Fibroblast of skin of right biceps (primary cell): ENCODE measurements around the gene CD36.

Experiments used
- DNase-seq: peaks from one replicate; pipeline ENCODE4 v3.0.0-alpha.2; 2013

CD36 gene

DNA sequence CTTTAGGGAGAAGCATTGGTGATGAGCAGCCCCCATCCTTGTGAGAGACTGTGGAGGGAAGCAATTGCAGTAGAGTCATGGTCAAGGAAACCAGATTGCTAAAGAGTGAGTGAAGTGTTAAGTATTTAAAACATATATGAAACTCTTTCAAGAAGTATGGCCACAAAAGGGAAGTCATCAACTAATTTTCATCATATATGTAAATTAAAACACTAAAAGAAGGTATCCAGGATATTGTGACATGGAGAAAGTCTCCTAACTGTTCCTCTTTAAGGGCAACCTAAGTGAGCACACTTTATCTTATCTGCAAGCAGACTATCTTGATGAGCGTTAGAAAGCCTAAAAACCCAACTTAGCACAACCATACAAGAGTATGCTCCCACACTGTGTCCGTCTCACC is 69.7 kb downstream of the CD36 start:
- no peak for DNase-seq

DNA sequence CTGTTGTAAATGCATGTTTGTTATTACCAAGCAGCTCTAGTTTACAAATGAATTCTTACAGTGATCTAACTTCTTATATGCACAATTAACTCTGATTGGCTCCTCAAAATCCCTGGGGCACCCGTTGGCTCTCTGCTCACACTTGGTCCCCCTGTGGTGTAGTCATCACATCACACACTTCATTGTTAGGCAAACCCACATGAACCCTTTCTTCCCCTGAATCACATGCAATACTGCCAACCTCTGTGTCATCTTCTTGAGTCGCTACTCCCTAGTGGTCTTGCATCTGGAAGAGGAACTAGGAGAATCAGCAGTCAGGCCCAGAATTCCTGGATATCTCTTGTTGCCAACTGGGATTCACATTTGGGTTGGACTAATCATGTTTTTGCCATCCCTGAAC is 73.1 kb downstream of the CD36 start:
- peak; percentile 69 for DNase-seq

DNA sequence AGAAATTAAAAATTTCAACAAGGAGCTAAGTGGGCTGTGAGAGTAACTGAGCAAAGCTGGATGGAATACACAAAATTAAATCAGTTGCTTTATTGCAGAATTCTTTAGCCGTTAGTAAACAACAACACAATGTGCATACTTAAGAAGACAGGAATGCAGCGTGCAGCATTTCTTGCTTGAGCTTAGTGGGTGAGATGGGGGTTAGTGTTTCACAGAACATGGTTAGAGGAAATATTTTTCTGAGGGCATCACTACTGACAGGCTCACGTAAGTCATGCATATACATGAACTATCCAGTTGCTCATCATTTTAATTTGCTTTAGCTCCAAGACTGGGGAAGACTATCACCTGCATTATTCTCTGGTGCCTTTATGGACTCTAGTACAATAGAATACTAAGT is 80.8 kb downstream of the CD36 start:
- peak; percentile 85 for DNase-seq

DNA sequence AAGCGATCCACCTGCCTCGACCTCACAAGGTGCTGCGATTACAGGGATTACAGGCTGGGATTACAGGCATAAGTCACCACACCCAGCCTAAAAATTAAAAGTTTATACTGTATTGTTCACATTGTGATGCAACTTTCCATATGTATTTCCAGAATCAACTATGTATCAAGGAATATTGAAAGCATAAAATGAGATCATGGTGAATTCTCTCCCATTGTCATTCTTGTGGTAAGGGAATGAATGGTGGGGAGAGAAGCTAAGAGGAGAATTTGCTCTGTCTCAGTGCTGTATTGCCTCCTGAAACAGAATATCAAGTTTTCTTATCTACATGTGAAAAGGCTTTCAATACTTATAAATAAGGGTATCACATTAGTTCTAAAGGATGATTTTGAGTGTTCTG is 81.7 kb downstream of the CD36 start:
- peak; percentile 39 for DNase-seq

DNA sequence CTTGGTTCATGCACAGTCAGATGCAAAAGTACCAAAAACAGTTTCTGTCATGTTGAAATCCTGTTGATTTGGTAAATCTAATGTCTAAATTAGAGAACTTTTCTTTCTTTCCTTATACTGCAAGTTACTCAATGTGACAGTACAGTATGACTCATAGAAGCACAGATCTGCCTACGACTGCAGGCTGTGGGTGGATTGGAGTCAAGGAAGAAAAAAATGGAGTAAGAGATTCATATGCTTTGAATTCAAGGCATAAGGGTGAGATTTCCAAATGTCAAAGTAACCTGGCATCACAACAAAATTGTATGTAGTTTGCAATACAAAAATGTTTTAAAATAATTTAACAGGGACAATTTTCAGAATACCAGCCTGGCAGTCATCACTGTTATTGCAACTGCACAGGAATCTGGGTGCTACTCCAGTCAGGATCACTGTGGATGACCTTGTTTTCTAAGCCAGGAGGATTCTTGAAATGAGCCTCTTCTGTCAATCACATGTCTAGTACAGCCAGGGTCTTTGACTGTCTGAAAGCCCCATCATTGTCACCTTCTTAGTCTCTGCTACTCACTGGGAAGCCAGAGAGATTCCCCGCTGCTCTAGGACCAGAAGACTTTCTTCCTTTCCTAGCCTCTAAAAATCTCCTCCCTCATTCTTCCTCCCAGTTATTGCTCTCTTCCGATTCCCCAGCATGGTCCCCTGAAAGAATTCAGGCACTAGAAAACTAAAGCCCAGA is 83.6 kb downstream of the CD36 start:
- peak; percentile 88 for DNase-seq

DNA sequence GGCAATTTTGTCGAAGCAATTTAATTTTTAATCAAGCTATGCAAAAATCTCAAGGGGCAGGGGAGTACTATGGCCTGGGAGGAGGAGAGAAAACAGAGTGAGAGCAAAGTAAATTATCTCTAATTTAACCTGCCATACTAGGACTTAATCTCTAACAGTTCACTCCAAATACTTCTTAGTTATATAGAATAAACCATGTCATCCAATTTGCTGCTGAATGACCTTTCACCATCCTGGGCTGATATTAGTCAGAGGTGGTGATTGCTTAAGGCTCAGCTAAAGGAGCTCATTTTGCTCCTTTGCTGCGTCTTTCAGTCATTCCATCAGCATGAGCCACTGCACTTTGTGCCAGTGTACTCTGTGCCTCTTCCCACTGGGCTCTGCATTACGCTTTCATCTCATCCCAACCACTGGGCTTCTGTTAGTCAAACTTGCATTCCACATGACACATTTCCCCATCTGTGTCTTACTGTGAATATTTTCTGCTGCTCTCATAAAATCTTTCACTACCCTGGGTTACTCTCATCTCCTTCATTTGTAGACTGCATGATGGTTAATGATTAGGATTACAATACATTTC is 84.3 kb downstream of the CD36 start:
- peak; percentile 100 for DNase-seq

DNA sequence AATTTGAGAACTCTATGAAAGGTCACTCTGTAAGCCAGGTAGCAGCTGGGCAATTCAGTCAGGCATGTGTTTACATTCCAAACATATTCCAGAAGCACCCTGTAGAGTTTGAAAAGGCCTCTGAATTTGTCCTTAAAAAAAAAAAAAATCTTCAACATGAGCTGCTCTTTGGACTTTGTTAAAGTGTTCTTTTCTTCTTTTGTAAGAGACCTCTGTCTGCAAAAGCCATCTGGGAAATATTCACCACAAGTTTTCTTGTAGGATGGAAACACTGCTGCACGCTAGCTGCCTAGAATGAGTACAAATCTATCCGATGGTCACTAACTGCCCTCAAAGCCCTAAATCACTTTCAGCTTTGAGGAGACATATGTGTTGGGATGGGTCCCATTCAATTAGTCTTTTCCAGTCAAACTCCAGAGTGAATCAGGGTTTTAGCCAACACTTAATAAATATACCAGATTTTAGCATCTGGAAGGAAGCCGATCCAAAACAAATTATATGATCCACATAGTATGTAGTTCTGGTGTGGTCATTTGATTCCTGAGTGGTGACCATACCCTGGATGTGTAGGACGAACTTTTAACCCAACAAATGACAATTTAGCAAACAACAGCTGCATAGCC is 85.9 kb downstream of the CD36 start:
- peak; percentile 64 for DNase-seq

DNA sequence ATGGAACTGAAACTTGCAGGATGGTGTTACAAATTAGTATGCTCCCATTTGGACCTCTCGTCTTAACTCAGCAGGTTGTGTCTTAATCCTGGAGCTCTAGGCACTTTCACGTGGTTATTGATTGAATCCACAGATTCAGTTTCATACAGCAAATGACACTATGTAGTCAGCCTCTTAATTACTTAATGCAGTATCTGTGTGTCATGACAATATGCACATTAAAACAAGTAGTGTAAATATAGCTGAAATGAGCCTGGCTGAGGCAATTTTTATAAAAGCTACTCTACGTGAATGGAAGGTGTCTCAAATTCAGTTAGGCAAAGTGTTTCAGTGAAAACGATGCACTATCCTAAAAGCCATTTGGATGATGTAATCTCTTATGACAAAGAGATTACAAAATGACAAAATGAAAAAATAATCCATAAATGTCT is 86.8 kb downstream of the CD36 start:
- no peak for DNase-seq
